ENCODE results near the gene PEMT.

PEMT gene

GRCh38 chr17:17546399-17547185 is 44.9 kb downstream of the PEMT start:
- ATAC-seq (ENCODE audit: low read depth) (no peak), DNase-seq (ENCODE audit: low spot score) (no peak)
- H3K36me3 ChIP-seq (ENCODE audit: low read depth), result no peaks in the 10 kb centered on the region
- no peaks in the 10 kb centered on the region for H3K27me3 ChIP-seq (ENCODE audit: insufficient read depth, poor library complexity, severe bottlenecking)
- H3K4me1 ChIP-seq (ENCODE audit: insufficient read depth, poor library complexity, severe bottlenecking), result no peaks in the 10 kb centered on the region
- H3K9me3 ChIP-seq (ENCODE audit: severe bottlenecking), result no peaks in the 10 kb centered on the region
- no peak for TF ChIP-seq CTCF (IDR thresholded peaks at IDR 0.05; ENCODE audit: poor library complexity, severe bottlenecking)
- H3K27ac ChIP-seq (ENCODE audit: poor library complexity, severe bottlenecking), result no peak overlapping the region
- no peak overlapping the region for H3K4me3 ChIP-seq (ENCODE audit: severe bottlenecking)

DNA sequence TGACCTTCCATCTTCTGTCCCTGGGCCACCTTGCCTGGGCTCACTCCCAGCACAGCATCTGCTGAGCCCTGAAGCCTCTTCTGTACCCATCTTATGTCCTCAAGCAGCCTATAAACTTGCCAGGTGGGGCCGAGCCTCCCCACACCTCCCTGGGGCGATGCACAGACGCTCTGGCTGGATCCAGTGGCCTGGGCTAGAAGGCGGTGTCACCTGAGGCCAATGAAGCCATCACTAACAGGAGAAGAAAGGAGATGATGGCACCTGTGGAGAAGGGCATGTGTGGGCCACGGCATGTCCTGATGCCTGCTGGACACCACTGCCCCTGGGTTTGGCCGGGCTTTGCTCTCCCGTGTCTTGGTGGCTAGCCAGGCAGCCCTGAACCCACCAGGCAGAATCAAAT is 45.5 kb downstream of the PEMT start:
- ATAC-seq (ENCODE audit: low read depth), result no peak
- DNase-seq (ENCODE audit: low spot score), result no peak

DNA sequence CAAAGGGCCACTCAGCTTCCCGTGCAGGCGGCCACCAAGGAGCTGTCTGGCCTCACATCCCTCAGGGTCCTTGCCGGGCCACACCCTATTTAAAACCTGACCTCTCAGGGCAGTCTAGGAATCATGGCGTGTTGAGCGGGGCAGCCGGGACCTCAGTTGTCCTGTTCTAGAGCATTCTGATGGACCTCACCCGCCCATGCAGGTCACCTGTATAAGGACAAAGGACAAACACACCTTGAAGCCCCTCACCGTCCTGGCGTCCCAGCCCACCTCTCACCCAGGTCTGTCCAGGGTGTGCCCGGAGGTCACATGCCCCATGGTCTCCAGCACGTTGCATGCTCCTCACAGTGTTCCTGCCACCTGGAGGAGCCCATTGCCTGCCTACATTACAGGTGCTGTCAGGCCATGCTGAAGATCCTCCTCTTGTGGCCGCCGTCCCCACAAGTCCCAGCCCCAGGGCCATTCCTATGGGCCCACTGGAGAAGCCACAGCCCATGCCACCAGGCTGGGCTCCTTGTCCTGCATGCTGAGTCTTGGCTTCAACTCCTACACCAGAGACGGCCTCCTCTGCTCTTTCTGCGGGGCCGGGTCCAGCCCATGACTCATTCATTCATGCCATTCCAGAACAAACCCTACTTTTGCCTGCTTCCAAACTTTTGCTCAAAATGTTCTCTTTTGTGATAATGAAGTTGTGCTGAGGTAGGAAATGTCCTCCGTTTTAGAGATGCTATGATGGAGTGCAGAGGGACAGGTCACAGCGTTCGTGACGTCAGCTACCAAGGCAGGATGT is 46.3 kb downstream of the PEMT start:
- ATAC-seq (ENCODE audit: low read depth) (no peak; the same call in 2 of the 3 replicates), DNase-seq (ENCODE audit: low spot score) (no peak)
- H3K4me3 ChIP-seq (ENCODE audit: severe bottlenecking), result no peak overlapping the region
- no peaks in the 10 kb centered on the region for H3K27me3 ChIP-seq (ENCODE audit: insufficient read depth, poor library complexity, severe bottlenecking)
- H3K36me3 ChIP-seq (ENCODE audit: low read depth), result no peaks in the 10 kb centered on the region
- no peak overlapping the region for H3K27ac ChIP-seq (ENCODE audit: poor library complexity, severe bottlenecking)
- H3K9me3 ChIP-seq (ENCODE audit: severe bottlenecking), result no peaks in the 10 kb centered on the region
- no peaks in the 10 kb centered on the region for H3K4me1 ChIP-seq (ENCODE audit: insufficient read depth, poor library complexity, severe bottlenecking)
- no peak for TF ChIP-seq CTCF (IDR thresholded peaks at IDR 0.05; ENCODE audit: poor library complexity, severe bottlenecking)

More for the DNA sequence above, 45.5 kb downstream of the PEMT start:
- no peaks in the 10 kb centered on the region for H3K27me3 ChIP-seq (ENCODE audit: insufficient read depth, poor library complexity, severe bottlenecking)
- no peaks in the 10 kb centered on the region for H3K9me3 ChIP-seq (ENCODE audit: severe bottlenecking)
- no peaks in the 10 kb centered on the region for H3K4me1 ChIP-seq (ENCODE audit: insufficient read depth, poor library complexity, severe bottlenecking)
- H3K36me3 ChIP-seq (ENCODE audit: low read depth), result no peaks in the 10 kb centered on the region
- no peak overlapping the region for H3K27ac ChIP-seq (ENCODE audit: poor library complexity, severe bottlenecking)
- no peak for TF ChIP-seq CTCF (IDR thresholded peaks at IDR 0.05; ENCODE audit: poor library complexity, severe bottlenecking)
- no peak overlapping the region for H3K4me3 ChIP-seq (ENCODE audit: severe bottlenecking)

DNA sequence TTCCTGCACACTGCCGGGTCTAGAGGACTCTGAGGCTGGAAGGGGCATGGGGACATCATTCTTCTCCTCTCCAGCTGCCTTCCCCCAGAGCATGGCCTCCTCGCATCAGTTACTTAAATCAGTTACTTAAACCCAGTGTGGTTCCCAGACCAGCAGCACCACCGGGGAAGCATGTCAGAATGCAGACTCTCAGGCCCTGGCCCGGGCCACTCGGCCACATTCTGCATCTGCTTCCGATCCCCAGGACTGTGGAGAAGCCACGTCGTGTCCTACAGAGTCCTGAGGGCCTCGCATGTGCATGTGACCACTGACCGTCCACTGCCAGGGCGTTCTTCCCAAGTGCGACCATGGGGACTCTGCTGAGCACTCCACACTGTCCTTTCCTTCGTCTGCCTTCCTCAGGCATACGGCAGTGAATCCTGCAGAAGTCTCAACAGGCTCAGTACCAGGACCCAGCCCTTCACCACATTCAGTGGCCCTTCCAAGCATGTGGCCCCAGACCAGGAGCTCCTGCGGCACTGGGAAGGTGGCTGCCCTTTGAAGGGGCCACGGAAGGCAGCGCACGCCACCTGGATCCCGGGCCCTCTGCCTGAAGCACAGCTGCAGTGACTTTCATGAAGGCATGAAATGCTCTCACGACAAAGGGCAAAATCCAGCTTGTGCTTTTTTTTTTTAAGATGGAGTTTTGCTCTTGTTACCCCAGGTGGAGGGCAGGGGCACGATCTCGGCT is 48.4 kb downstream of the PEMT start:
- ATAC-seq (ENCODE audit: low read depth) (no peak), DNase-seq (ENCODE audit: low spot score) (no peak)
- no peak for TF ChIP-seq CTCF (IDR thresholded peaks at IDR 0.05; ENCODE audit: poor library complexity, severe bottlenecking)
- Histone ChIP-seq H3K27me3 (ENCODE audit: insufficient read depth, poor library complexity, severe bottlenecking) (no peaks in the 10 kb centered on the region), H3K4me3 (ENCODE audit: severe bottlenecking) (no peak overlapping the region), H3K9me3 (ENCODE audit: severe bottlenecking) (no peaks in the 10 kb centered on the region), H3K36me3 (ENCODE audit: low read depth) (no peaks in the 10 kb centered on the region), H3K4me1 (ENCODE audit: insufficient read depth, poor library complexity, severe bottlenecking) (no peaks in the 10 kb centered on the region), H3K27ac (ENCODE audit: poor library complexity, severe bottlenecking) (no peak overlapping the region)

Data from RWPE2 (cell line).